NB4 (cell line): ENCODE data around the gene TFPI.

Experiments used
- CTCF ChIP-seq: IDR thresholded peaks from one replicate; pipeline ENCODE4 v1.5.1; 2012; ENCODE audit warnings: low read depth, low read length
- MAX ChIP-seq: IDR thresholded peaks from 2 replicates; pipeline ENCODE4 v1.6.1; 2011; ENCODE audit warnings: low read depth, low read length
- MYC ChIP-seq: IDR thresholded peaks from 2 replicates; pipeline ENCODE4 v1.6.1; 2011; ENCODE audit warnings: low read depth, low read length
- POLR2A ChIP-seq: IDR thresholded peaks from 2 replicates; pipeline ENCODE4 v1.6.1; 2011; ENCODE audit warnings: mild to moderate bottlenecking; ENCODE audit not compliant: insufficient read length; ENCODE audit errors: extremely low read depth

GRCh38 chr2:187451510-187451909 is 102.7 kb downstream of the TFPI start:
- TF ChIP-seq CTCF (no peak), POLR2A (no peak), MYC (no peak), MAX (no peak)
